Liver (tissue), 9 donors: ENCODE measurements around the gene EVA1C. TPM values are rescaled to one million over a fixed set of nuclear protein-coding genes. Genes with fewer than 3 reads are reported as not detected.

Experiments used
- DNase-seq: peaks from one replicate; pipeline ENCODE4 v3.0.0-alpha.2; 2017; ENCODE audit warnings: low spot score
- H3K27ac ChIP-seq, 2 donors: one replicate each; pipeline ENCODE4 v1.7.0; 2013; ENCODE audit warnings: inconsistent platforms in 2 of 2, low read length in 2 of 2, control low read depth in 1 of 2, low read depth in 1 of 2, mild to moderate bottlenecking in 1 of 2
- H3K27me3 ChIP-seq, 4 donors: one replicate each; pipeline versions ENCODE4 v1.6.1 to v1.7.0; 2013; ENCODE audit warnings: low read length in 3 of 4, inconsistent platforms in 1 of 4, mild to moderate bottlenecking in 1 of 4, moderate library complexity in 1 of 4; ENCODE audit not compliant: control insufficient read depth in 4 of 4, insufficient read depth in 4 of 4
- H3K36me3 ChIP-seq, 4 donors: one replicate each; pipeline versions ENCODE4 v1.6.1 to v1.7.0; 2013; ENCODE audit warnings: low read length in 3 of 4, mild to moderate bottlenecking in 3 of 4, low read depth in 1 of 4, moderate library complexity in 1 of 4; ENCODE audit not compliant: control insufficient read depth in 4 of 4, insufficient read depth in 3 of 4
- H3K4me1 ChIP-seq, 4 donors: one replicate each; pipeline versions ENCODE4 v1.6.1 to v1.7.0; 2013; ENCODE audit warnings: low read length in 3 of 4, mild to moderate bottlenecking in 3 of 4, moderate library complexity in 1 of 4; ENCODE audit not compliant: control insufficient read depth in 4 of 4, insufficient read depth in 4 of 4
- H3K4me3 ChIP-seq, 3 donors: one replicate each; pipeline versions ENCODE4 v1.6.1 to v1.7.0; 2013; ENCODE audit warnings: low read length in 3 of 3, control low read depth in 1 of 3, low read depth in 1 of 3, mild to moderate bottlenecking in 1 of 3
- H3K9ac ChIP-seq, 2 donors: one replicate each; pipeline ENCODE4 v1.7.0; 2013; ENCODE audit warnings: low read length in 2 of 2, mild to moderate bottlenecking in 2 of 2, moderate library complexity in 2 of 2, control low read depth in 1 of 2, low read depth in 1 of 2
- H3K9me3 ChIP-seq, 4 donors: one replicate each; pipeline versions ENCODE4 v1.6.1 to v1.7.0; 2013; ENCODE audit warnings: low read length in 3 of 4; ENCODE audit not compliant: control insufficient read depth in 4 of 4
- FOXA2 ChIP-seq: IDR thresholded peaks from 2 replicates; pipeline ENCODE4 v1.6.1; 2016; ENCODE audit warnings: antibody characterized with exemption
- HNF4A ChIP-seq, 2 donors: conservative IDR thresholded peaks; 2 replicates each; pipeline ENCODE4 v1.6.1; 2016; ENCODE audit warnings: antibody characterized with exemption in 2 of 2, mild to moderate bottlenecking in 2 of 2
- HNF4G ChIP-seq: IDR thresholded peaks from 2 replicates; pipeline ENCODE4 v1.6.1; 2016; ENCODE audit warnings: antibody characterized with exemption
- JUND ChIP-seq, 2 donors: IDR thresholded peaks; 2 replicates each; pipeline ENCODE4 v1.6.1; 2016; ENCODE audit warnings: antibody characterized with exemption in 2 of 2
- RAD21 ChIP-seq, 2 donors: IDR thresholded peaks; 2 replicates each; pipeline ENCODE4 v1.6.1; 2016; ENCODE audit warnings: antibody characterized with exemption in 2 of 2, mild to moderate bottlenecking in 2 of 2
- SP1 ChIP-seq: IDR thresholded peaks from 2 replicates; pipeline ENCODE4 v1.6.1; 2018; ENCODE audit warnings: antibody characterized with exemption, mild to moderate bottlenecking
- YY1 ChIP-seq: IDR thresholded peaks from 2 replicates; pipeline ENCODE4 v1.6.1; 2016; ENCODE audit warnings: antibody characterized with exemption, mild to moderate bottlenecking
- WGBS: extraction: QIAGEN DNeasy Blood & Tissue Kit; methylation state at CpG from one replicate; pipeline ENCODE4 v1.1.7; 2013; 5-methylcytosine and 5-hydroxymethylcytosine counted together
- polyA plus RNA-seq, 2 donors: library from polyadenylated mRNA; stranded (reverse) in 1 of 2; unstranded in 1 of 2; fragments of 200-250 nt in 1 of 2; fragments of >200 nt in 1 of 2; fragmentation: Nextera tagmentation in 1 of 2; extraction: Ambion mirVana in 1 of 2; gene quantifications; one replicate each; pipeline versions ENCODE4 v1.2.1 to v1.2.3, GENCODE V29; 2013 to 2015
- total RNA-seq, 2 donors: library from RNA; depleted of rRNA; stranded (reverse); fragments of >200 nt; gene quantifications; one replicate each; pipeline ENCODE4 v1.2.3, GENCODE V29; 2014
- TF ChIP-seq, protein P1 (sequence below): IDR thresholded peaks from 2 replicates; pipeline ENCODE4 v1.6.1; 2016; ENCODE audit warnings: antibody characterized with exemption, mild to moderate bottlenecking
- TF ChIP-seq, protein P2 (sequence below): fragments of 150-350 bp; IDR thresholded peaks from 2 replicates; pipeline ENCODE4 v1.5.1; 2017; ENCODE audit warnings: improper control_type of control experiment, low read depth, low read length; ENCODE audit not compliant: missing input control
- TF ChIP-seq, protein P3 (sequence below): IDR thresholded peaks from 2 replicates; pipeline ENCODE4 v1.6.1; 2016; ENCODE audit warnings: antibody characterized with exemption
- TF ChIP-seq, protein P4 (sequence below): IDR thresholded peaks from 2 replicates; pipeline ENCODE4 v1.6.1; 2016; ENCODE audit warnings: antibody characterized with exemption
- TF ChIP-seq, protein P5 (sequence below): IDR thresholded peaks from 2 replicates; pipeline ENCODE4 v1.6.1; 2016; ENCODE audit warnings: antibody characterized with exemption
- donor health status: healthy.
- donor health status: healthy.
- donor health status: healthy.
- donor health status: healthy.
- donor health status: healthy.

The EVA1C gene
- total and polyA plus RNA-seq, 4 donors: 0.47 to 3.3 (median 2.4) TPM

DNA sequence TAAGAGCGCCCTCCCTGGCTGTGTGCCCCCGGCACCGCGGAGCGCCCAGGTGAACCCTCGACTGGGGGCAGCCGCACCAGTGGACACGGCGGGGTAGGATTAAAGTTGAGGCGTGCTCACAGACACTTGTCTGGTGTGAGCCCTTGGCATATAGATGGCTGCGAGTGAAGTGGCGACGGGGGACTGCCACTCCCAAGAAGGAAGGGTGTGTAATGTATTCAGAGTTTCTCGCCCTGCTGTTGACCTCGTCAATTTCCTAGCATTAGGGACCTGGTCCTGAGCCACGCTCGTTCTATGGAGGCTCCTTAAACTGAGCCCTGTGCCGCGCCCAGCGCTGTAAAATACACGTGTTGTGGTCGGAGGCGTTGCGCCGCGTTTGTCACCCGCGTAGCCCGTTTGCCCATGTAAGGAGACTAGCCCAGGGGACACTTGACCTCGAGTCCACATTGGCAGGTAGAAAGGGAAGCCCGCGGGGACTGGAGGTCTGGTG lies 554 bp downstream of the EVA1C start:
- Histone ChIP-seq H3K9ac (peak overlapping the region; percentile 39 to 54), H3K4me1 (peaks cover 4 to 16% (median 8%) of the 10 kb centered on the region in 4 donors)
- 28% methylated on average over 32 of the region's 32 CpGs for WGBS

DNA sequence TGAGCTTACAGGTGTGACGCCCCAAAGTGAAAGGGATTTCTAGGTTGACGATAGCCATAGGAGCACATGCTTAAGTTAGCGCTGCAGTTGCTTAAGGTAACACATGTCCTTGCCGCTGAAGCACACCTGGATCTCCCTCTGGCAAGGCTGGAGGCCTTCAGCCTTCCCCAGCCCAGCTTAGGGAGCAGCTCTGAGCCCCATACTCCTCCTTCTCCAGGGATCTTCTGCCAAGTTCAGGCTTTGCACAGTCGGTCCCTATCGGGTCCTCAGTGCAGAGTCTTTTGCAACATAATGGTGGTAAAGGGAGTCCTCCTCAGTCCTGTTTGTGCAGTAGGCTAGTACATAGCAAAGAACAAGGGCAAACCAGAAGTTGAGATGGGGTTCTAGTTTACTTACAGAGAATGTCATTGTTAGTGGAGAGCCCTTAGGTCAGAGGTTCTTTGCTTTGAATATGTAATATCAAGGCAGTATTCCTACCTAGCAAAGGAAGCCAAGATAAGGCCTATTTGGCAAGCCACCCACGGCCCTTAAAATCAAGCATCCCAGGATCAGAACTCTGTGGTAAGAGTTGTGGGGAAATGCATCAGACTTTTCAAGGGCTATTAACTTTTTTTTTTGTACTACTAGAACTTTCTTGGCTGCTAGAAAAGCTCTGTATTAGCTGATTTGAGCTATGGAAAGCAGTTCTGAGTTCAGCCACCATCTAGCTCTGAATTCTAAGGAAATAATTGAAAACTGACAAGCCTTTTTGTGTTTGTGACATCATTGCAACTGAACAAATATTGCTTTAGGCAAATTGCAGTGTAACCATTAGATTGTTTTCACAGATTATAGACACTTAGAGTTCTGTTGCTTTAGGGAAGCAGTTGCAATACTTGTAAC lies 1.4 kb downstream of the EVA1C start:
- H3K4me1 ChIP-seq: peaks cover 4 to 16% (median 8%) of the 10 kb centered on the region in 4 donors
- no peak overlapping the region for H3K4me3 ChIP-seq
- TF ChIP-seq FOXA2 (no peak), RAD21 (IDR thresholded peaks at IDR 0.05) (no peak), SP1 (no peak), HNF4A (conservative IDR thresholded peaks at IDR 0.05) (no peak)
- TF ChIP-seq, protein P1, sequence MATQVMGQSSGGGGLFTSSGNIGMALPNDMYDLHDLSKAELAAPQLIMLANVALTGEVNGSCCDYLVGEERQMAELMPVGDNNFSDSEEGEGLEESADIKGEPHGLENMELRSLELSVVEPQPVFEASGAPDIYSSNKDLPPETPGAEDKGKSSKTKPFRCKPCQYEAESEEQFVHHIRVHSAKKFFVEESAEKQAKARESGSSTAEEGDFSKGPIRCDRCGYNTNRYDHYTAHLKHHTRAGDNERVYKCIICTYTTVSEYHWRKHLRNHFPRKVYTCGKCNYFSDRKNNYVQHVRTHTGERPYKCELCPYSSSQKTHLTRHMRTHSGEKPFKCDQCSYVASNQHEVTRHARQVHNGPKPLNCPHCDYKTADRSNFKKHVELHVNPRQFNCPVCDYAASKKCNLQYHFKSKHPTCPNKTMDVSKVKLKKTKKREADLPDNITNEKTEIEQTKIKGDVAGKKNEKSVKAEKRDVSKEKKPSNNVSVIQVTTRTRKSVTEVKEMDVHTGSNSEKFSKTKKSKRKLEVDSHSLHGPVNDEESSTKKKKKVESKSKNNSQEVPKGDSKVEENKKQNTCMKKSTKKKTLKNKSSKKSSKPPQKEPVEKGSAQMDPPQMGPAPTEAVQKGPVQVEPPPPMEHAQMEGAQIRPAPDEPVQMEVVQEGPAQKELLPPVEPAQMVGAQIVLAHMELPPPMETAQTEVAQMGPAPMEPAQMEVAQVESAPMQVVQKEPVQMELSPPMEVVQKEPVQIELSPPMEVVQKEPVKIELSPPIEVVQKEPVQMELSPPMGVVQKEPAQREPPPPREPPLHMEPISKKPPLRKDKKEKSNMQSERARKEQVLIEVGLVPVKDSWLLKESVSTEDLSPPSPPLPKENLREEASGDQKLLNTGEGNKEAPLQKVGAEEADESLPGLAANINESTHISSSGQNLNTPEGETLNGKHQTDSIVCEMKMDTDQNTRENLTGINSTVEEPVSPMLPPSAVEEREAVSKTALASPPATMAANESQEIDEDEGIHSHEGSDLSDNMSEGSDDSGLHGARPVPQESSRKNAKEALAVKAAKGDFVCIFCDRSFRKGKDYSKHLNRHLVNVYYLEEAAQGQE: no peak
- TF ChIP-seq, protein P2, sequence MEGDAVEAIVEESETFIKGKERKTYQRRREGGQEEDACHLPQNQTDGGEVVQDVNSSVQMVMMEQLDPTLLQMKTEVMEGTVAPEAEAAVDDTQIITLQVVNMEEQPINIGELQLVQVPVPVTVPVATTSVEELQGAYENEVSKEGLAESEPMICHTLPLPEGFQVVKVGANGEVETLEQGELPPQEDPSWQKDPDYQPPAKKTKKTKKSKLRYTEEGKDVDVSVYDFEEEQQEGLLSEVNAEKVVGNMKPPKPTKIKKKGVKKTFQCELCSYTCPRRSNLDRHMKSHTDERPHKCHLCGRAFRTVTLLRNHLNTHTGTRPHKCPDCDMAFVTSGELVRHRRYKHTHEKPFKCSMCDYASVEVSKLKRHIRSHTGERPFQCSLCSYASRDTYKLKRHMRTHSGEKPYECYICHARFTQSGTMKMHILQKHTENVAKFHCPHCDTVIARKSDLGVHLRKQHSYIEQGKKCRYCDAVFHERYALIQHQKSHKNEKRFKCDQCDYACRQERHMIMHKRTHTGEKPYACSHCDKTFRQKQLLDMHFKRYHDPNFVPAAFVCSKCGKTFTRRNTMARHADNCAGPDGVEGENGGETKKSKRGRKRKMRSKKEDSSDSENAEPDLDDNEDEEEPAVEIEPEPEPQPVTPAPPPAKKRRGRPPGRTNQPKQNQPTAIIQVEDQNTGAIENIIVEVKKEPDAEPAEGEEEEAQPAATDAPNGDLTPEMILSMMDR: no peak
- DNase-seq: no peak
- 70% methylated on average over 7 of the region's 7 CpGs for WGBS
- H3K9me3 ChIP-seq: no peaks in the 10 kb centered on the region
- peak overlapping the region in 1 of 2 donors; percentile 39 for H3K9ac ChIP-seq
- peak overlapping the region; percentile 83 to 90 for H3K27ac ChIP-seq
- no peaks in the 10 kb centered on the region for H3K27me3 ChIP-seq
- H3K36me3 ChIP-seq: no peaks in the 10 kb centered on the region

More for the DNA sequence above, 554 bp downstream of the EVA1C start:
- TF ChIP-seq, protein P3, sequence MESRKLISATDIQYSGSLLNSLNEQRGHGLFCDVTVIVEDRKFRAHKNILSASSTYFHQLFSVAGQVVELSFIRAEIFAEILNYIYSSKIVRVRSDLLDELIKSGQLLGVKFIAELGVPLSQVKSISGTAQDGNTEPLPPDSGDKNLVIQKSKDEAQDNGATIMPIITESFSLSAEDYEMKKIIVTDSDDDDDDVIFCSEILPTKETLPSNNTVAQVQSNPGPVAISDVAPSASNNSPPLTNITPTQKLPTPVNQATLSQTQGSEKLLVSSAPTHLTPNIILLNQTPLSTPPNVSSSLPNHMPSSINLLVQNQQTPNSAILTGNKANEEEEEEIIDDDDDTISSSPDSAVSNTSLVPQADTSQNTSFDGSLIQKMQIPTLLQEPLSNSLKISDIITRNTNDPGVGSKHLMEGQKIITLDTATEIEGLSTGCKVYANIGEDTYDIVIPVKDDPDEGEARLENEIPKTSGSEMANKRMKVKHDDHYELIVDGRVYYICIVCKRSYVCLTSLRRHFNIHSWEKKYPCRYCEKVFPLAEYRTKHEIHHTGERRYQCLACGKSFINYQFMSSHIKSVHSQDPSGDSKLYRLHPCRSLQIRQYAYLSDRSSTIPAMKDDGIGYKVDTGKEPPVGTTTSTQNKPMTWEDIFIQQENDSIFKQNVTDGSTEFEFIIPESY: no peak
- TF ChIP-seq HNF4G: no peak
- TF ChIP-seq, protein P4, sequence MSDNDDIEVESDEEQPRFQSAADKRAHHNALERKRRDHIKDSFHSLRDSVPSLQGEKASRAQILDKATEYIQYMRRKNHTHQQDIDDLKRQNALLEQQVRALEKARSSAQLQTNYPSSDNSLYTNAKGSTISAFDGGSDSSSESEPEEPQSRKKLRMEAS: no peak
- TF ChIP-seq, protein P5, sequence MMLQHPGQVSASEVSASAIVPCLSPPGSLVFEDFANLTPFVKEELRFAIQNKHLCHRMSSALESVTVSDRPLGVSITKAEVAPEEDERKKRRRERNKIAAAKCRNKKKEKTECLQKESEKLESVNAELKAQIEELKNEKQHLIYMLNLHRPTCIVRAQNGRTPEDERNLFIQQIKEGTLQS: no peak
- TF ChIP-seq SP1: no peak
- no peak for TF ChIP-seq RAD21 (IDR thresholded peaks at IDR 0.05)
- TF ChIP-seq YY1: no peak
- no peak for TF ChIP-seq JUND (IDR thresholded peaks at IDR 0.05)
- no peak for TF ChIP-seq FOXA2
- Histone ChIP-seq H3K9me3 (no peaks in the 10 kb centered on the region), H3K27me3 (no peaks in the 10 kb centered on the region), H3K36me3 (no peaks in the 10 kb centered on the region), H3K27ac (peak overlapping the region; percentile 83 to 90), H3K4me3 (peak overlapping the region in 2 of 3 donors; percentile 42 to 71)
- DNase-seq: no peak
